ENCODE results near the gene GHRH. TPM values are rescaled to one million over a fixed set of nuclear protein-coding genes. Genes with fewer than 3 reads are reported as not detected.

The GHRH gene
- not detected for total RNA-seq

GRCh38 chr20:37261714-37262113, at the start of gene GHRH:
Gene GHRH, minus strand, starts transcription at chr20:37261814. Its CDS starts 4,925 bp downstream, at chr20:37256889.

Other genes with a start within 250 kb of the GHRH start
- gene RBL1, start 165.8 kb downstream of the GHRH start, total RNA-seq: 10 to 100 TPM; 41.5 to 42.1 TPM
- 100 to 1,000 TPM; 137 to 143 TPM for gene RPN2, start 82.5 kb downstream of the GHRH start, total RNA-seq
- 1 to 10 TPM; 2.6 to 3.3 TPM for gene MROH8, start 82.3 kb downstream of the GHRH start, total RNA-seq
- gene MANBAL, start 27.8 kb upstream of the GHRH start, total RNA-seq: 1 to 10 TPM; 9.4 to 9.6 TPM
- 1 to 10 TPM; 1.2 to 1.3 TPM for gene SRC, start 84.3 kb upstream of the GHRH start, total RNA-seq

Measured in activated naive CD4-positive, alpha-beta T cell treated with anti-CD3 and anti-CD28 coated beads, Interleukin-2, amount 10 ng/mL, durations not matched to agents 5 hours and 36 hours (primary cell).